Stimulated activated CD4-positive, alpha-beta T cell treated with anti-CD3 and anti-CD28 coated beads, Interleukin-1b, Interleukin-23, amount 100 ng/mL, for 1 hour (primary cell): ENCODE results near the gene NDUFAF4.

Experiments used
- DNase-seq, 2 donors: peaks; one replicate each; pipeline ENCODE4 v3.0.0-alpha.2; 2020; ENCODE audit warnings: low read depth in 2 of 2

Gene NDUFAF4

GRCh38 chr6:96897396-96898240 is at the start of gene NDUFAF4:
TSS of gene NDUFAF4 (minus strand) at chr6:96897891. CDS start at chr6:96897801, 90 bp downstream.
- peak; percentile 83 to 92 for DNase-seq

GRCh38 chr6:96947055-96947454 is 49.4 kb upstream of the NDUFAF4 start:
- DNase-seq: no peak

GRCh38 chr6:96943555-96944215 is 46.0 kb upstream of the NDUFAF4 start:
- no peak for DNase-seq

- DNase-seq: no peak
Measured at GRCh38 chr6:96942676-96943075, 45.0 kb upstream of the NDUFAF4 start.

GRCh38 chr6:96940322-96940721 is 42.6 kb upstream of the NDUFAF4 start:
- DNase-seq: no peak

GRCh38 chr6:96939007-96939805 is 41.5 kb upstream of the NDUFAF4 start:
- no peak for DNase-seq

- no peak for DNase-seq
Measured at GRCh38 chr6:96934087-96934486, 36.4 kb upstream of the NDUFAF4 start.

GRCh38 chr6:96931198-96931597 is 33.5 kb upstream of the NDUFAF4 start:
- DNase-seq: no peak

- DNase-seq: no peak
Measured at GRCh38 chr6:96929741-96930140, 32.0 kb upstream of the NDUFAF4 start.

GRCh38 chr6:96927660-96928059 is 30.0 kb upstream of the NDUFAF4 start:
- no peak for DNase-seq

GRCh38 chr6:96926425-96926824 is 28.7 kb upstream of the NDUFAF4 start:
- DNase-seq: no peak

GRCh38 chr6:96925290-96925687 is 27.6 kb upstream of the NDUFAF4 start:
- no peak for DNase-seq

GRCh38 chr6:96923871-96924493 is 26.3 kb upstream of the NDUFAF4 start:
- DNase-seq: no peak

GRCh38 chr6:96923400-96923799 is 25.7 kb upstream of the NDUFAF4 start:
- no peak for DNase-seq

- DNase-seq: no peak
Measured at GRCh38 chr6:96917098-96917497, 19.4 kb upstream of the NDUFAF4 start.

- no peak for DNase-seq
Measured at GRCh38 chr6:96913621-96914020, 15.9 kb upstream of the NDUFAF4 start.

GRCh38 chr6:96911751-96912150 is 14.1 kb upstream of the NDUFAF4 start:
- DNase-seq: no peak

GRCh38 chr6:96911171-96911570 is 13.5 kb upstream of the NDUFAF4 start:
- DNase-seq: no peak

GRCh38 chr6:96909811-96910210 is 12.1 kb upstream of the NDUFAF4 start:
- DNase-seq: no peak

- DNase-seq: no peak
Measured at GRCh38 chr6:96907498-96907897, 9.8 kb upstream of the NDUFAF4 start.

- DNase-seq: no peak
Measured at GRCh38 chr6:96900873-96901272, 3.2 kb upstream of the NDUFAF4 start.

- no peak for DNase-seq
Measured at GRCh38 chr6:96899451-96899998, 1.8 kb upstream of the NDUFAF4 start.
